Thoracic aorta (tissue), 2 donors: Measurements from ENCODE around the gene ADGRE2. TPM values are rescaled to one million over a fixed set of nuclear protein-coding genes. Genes with fewer than 3 reads are reported as not detected.

ENCODE experiments used
- ATAC-seq: fragments of 150-250 bp; one replicate; pipeline ENCODE4 v1.8.0; 2017; ENCODE audit warnings: low read depth; ENCODE audit not compliant: insufficient number of reproducible peaks, low FRiP score
- DNase-seq: peaks from one replicate; pipeline ENCODE4 v3.0.0-alpha.2; 2020; ENCODE audit warnings: low spot score
- H3K27ac ChIP-seq, 2 donors: fragments of 200-600 bp; sonication (generic); 1 replicate in 1 of 2; 2 replicates in 1 of 2; pipeline ENCODE4 v1.5.1; 2016; ENCODE audit warnings: mild to moderate bottlenecking in 2 of 2, moderate library complexity in 2 of 2
- H3K27me3 ChIP-seq: fragments of 200-600 bp; sonication (generic); replicated peaks from 2 replicates; pipeline ENCODE4 v1.6.0; 2016; ENCODE audit warnings: mild to moderate bottlenecking; ENCODE audit not compliant: insufficient read depth
- H3K36me3 ChIP-seq: fragments of 200-600 bp; sonication (generic); one replicate; pipeline ENCODE4 v1.5.1; 2016
- H3K4me1 ChIP-seq, 2 donors: fragments of 200-600 bp; sonication (generic); 1 replicate in 1 of 2; 2 replicates in 1 of 2; pipeline versions ENCODE4 v1.5.1 to v1.6.0; 2016; ENCODE audit warnings: low read depth in 2 of 2, mild to moderate bottlenecking in 1 of 2; ENCODE audit not compliant: control insufficient read depth in 1 of 2
- H3K4me3 ChIP-seq: fragments of 200-600 bp; sonication (generic); 2 replicates; pipeline ENCODE4 v1.5.1; 2016; ENCODE audit warnings: mild to moderate bottlenecking
- H3K9me3 ChIP-seq: fragments of 200-600 bp; sonication (generic); 2 replicates; pipeline ENCODE4 v1.5.1; 2016
- CTCF ChIP-seq: fragments of 200-600 bp; sonication (generic); IDR thresholded peaks from one replicate; pipeline ENCODE4 v1.5.1; 2019; ENCODE audit warnings: antibody characterized with exemption
- total RNA-seq, 2 donors: library from RNA; depleted of rRNA; stranded (reverse); fragments of >200 nt; gene quantifications; one replicate each; pipeline versions ENCODE4 v1.1.0 to v1.2.3, GENCODE V29; 2016

ADGRE2 gene
- total RNA-seq, 2 donors from 2014 or later = 8.3 to 9.9 TPM

GRCh38 chr19:14703833-14704232, 74.5 kb downstream of the ADGRE2 start:
- Histone ChIP-seq H3K36me3 (peaks cover 87% of the 10 kb centered on the region), H3K9me3 (no peaks in the 10 kb centered on the region), H3K4me3 (no peak overlapping the region), H3K4me1 (no peaks in the 10 kb centered on the region), H3K27ac (no peak overlapping the region), H3K27me3 (no peaks in the 10 kb centered on the region)
- DNase-seq = no peak
- ATAC-seq = no peak
- TF ChIP-seq CTCF = no peak

GRCh38 chr19:14700711-14701375, 77.5 kb downstream of the ADGRE2 start:
- H3K4me1 ChIP-seq = no peaks in the 10 kb centered on the region
- peaks cover 83% of the 10 kb centered on the region for H3K36me3 ChIP-seq
- DNase-seq = no peak
- no peak overlapping the region for H3K4me3 ChIP-seq
- no peaks in the 10 kb centered on the region for H3K9me3 ChIP-seq
- ATAC-seq = no peak
- no peaks in the 10 kb centered on the region for H3K27me3 ChIP-seq
- H3K27ac ChIP-seq = no peak overlapping the region
- no peak for TF ChIP-seq CTCF

GRCh38 chr19:14699641-14700040, 78.7 kb downstream of the ADGRE2 start:
- Histone ChIP-seq H3K9me3 (no peaks in the 10 kb centered on the region), H3K4me1 (no peaks in the 10 kb centered on the region), H3K36me3 (peaks cover 84% of the 10 kb centered on the region), H3K27ac (no peak overlapping the region), H3K4me3 (no peak overlapping the region), H3K27me3 (no peaks in the 10 kb centered on the region)
- TF ChIP-seq CTCF = no peak
- DNase-seq = no peak
- no peak for ATAC-seq

GRCh38 chr19:14695471-14695870, 82.9 kb downstream of the ADGRE2 start:
- Histone ChIP-seq H3K27me3 (no peaks in the 10 kb centered on the region), H3K36me3 (peaks cover 53% of the 10 kb centered on the region), H3K4me1 (peaks cover 4 to 9% of the 10 kb centered on the region in 2 donors), H3K27ac (no peak overlapping the region), H3K9me3 (no peaks in the 10 kb centered on the region), H3K4me3 (no peak overlapping the region)
- ATAC-seq (no peak), DNase-seq (no peak)
- no peak for TF ChIP-seq CTCF

- H3K27ac ChIP-seq = no peak overlapping the region
- TF ChIP-seq CTCF = no peak
- peaks cover 46% of the 10 kb centered on the region for H3K36me3 ChIP-seq
- H3K4me1 ChIP-seq = peaks cover 5 to 9% of the 10 kb centered on the region in 2 donors
- H3K27me3 ChIP-seq = no peaks in the 10 kb centered on the region
- DNase-seq (no peak), ATAC-seq (no peak)
- no peak overlapping the region for H3K4me3 ChIP-seq
- H3K9me3 ChIP-seq = no peaks in the 10 kb centered on the region
Observed at GRCh38 chr19:14694641-14695266, 83.6 kb downstream of the ADGRE2 start.
